NB4 (cell line): Measurements from ENCODE around the gene STEAP3.

Source experiments
- CTCF ChIP-seq: IDR thresholded peaks from one replicate; pipeline ENCODE4 v1.5.1; 2012; ENCODE audit warnings: low read depth, low read length
- MAX ChIP-seq: IDR thresholded peaks from 2 replicates; pipeline ENCODE4 v1.6.1; 2011; ENCODE audit warnings: low read depth, low read length
- MYC ChIP-seq: IDR thresholded peaks from 2 replicates; pipeline ENCODE4 v1.6.1; 2011; ENCODE audit warnings: low read depth, low read length
- POLR2A ChIP-seq: IDR thresholded peaks from 2 replicates; pipeline ENCODE4 v1.6.1; 2011; ENCODE audit warnings: mild to moderate bottlenecking; ENCODE audit not compliant: insufficient read length; ENCODE audit errors: extremely low read depth

GRCh38 chr2:119265693-119266066 is 42.0 kb downstream of the STEAP3 start:
- TF ChIP-seq POLR2A = no peak
- TF ChIP-seq CTCF = no peak
- no peak for TF ChIP-seq MYC
- no peak for TF ChIP-seq MAX
